ENCODE results near the gene DEAF1. TPM values are rescaled to one million over a fixed set of nuclear protein-coding genes. Genes with fewer than 3 reads are reported as not detected.
"Not testable (repeated sequence)": the region's sequence is repeated elsewhere in the genome, so short reads cannot be mapped to it uniquely, and the experiment has no call there.

Gene DEAF1
- total and polyA plus RNA-seq, 2 donors (not counting 1 experiment from before 2014, with no cell fraction given), result 9.7 to 38.3 TPM

- Histone ChIP-seq H3K79me2 (ENCODE audit: control insufficient read depth, insufficient read depth, low read length) (no peaks in the 10 kb centered on the region), H3K4me1 (ENCODE audit: control insufficient read depth, extremely low read depth, insufficient read depth, low read length) (no peaks in the 10 kb centered on the region), H3K9me3 (ENCODE audit: control insufficient read depth, insufficient read depth, low read depth, low read length) (no peaks in the 10 kb centered on the region), H3K27ac (ENCODE audit: insufficient read depth, low read length) (no peak overlapping the region), H4K20me1 (ENCODE audit: control insufficient read depth, extremely low read depth, insufficient read depth, low read length) (no peaks in the 10 kb centered on the region), H3K27me3 (ENCODE audit: control insufficient read depth, insufficient read depth, low read length) (no peaks in the 10 kb centered on the region), H2AFZ (ENCODE audit: low read length) (no peak overlapping the region), H3K4me2 (ENCODE audit: extremely low read depth, insufficient read depth, low read length) (no peak overlapping the region), H3K36me3 (ENCODE audit: control insufficient read depth, insufficient read depth, low read length) (peaks cover 6% of the 10 kb centered on the region), H3K9ac (ENCODE audit: insufficient read depth, low read length) (no peak overlapping the region), H3K4me3 (replicated peaks in 1 of 4; ENCODE audit: control extremely low read depth in 1 of 4, insufficient read depth in 1 of 4, low read depth in 3 of 4, low read length in 4 of 4) (no peak overlapping the region)
- no peak for TF ChIP-seq EZH2 (IDR thresholded peaks at IDR 0.05; ENCODE audit: low read length, missing control alignments)
- DNase-seq (ENCODE audit: low read depth in 2 of 2), result no peak
Observed at GRCh38 chr11:656866-657265, 38.2 kb downstream of the DEAF1 start.

- H4K20me1 ChIP-seq (ENCODE audit: control insufficient read depth, extremely low read depth, insufficient read depth, low read length), result no peaks in the 10 kb centered on the region
- no peak overlapping the region for H2AFZ ChIP-seq (ENCODE audit: low read length)
- H3K4me1 ChIP-seq (ENCODE audit: control insufficient read depth, extremely low read depth, insufficient read depth, low read length), result no peaks in the 10 kb centered on the region
- H3K36me3 ChIP-seq (ENCODE audit: control insufficient read depth, insufficient read depth, low read length), result peaks cover 6% of the 10 kb centered on the region
- no peak overlapping the region for H3K4me3 ChIP-seq (replicated peaks in 1 of 4; ENCODE audit: control extremely low read depth in 1 of 4, insufficient read depth in 1 of 4, low read depth in 3 of 4, low read length in 4 of 4)
- no peak overlapping the region for H3K27ac ChIP-seq (ENCODE audit: insufficient read depth, low read length)
- H3K9me3 ChIP-seq (ENCODE audit: control insufficient read depth, insufficient read depth, low read depth, low read length), result no peaks in the 10 kb centered on the region
- H3K9ac ChIP-seq (ENCODE audit: insufficient read depth, low read length), result no peak overlapping the region
- TF ChIP-seq CTCF (conservative IDR thresholded peaks at IDR 0.05 in 1 of 2, IDR thresholded peaks at IDR 0.05 in 1 of 2; ENCODE audit: low read depth in 1 of 2, low read length in 2 of 2) (no peak), EZH2 (IDR thresholded peaks at IDR 0.05; ENCODE audit: low read length, missing control alignments) (no peak)
- no peak for DNase-seq (ENCODE audit: low read depth in 2 of 2)
- no peak overlapping the region for H3K4me2 ChIP-seq (ENCODE audit: extremely low read depth, insufficient read depth, low read length)
- H3K79me2 ChIP-seq (ENCODE audit: control insufficient read depth, insufficient read depth, low read length), result no peaks in the 10 kb centered on the region
- no peaks in the 10 kb centered on the region for H3K27me3 ChIP-seq (ENCODE audit: control insufficient read depth, insufficient read depth, low read length)
Observed at GRCh38 chr11:656426-656825, 38.6 kb downstream of the DEAF1 start.

- H3K9ac ChIP-seq (ENCODE audit: insufficient read depth, low read length), result no peak overlapping the region
- TF ChIP-seq CTCF (conservative IDR thresholded peaks at IDR 0.05 in 1 of 2, IDR thresholded peaks at IDR 0.05 in 1 of 2; ENCODE audit: low read depth in 1 of 2, low read length in 2 of 2) (no peak), EZH2 (IDR thresholded peaks at IDR 0.05; ENCODE audit: low read length, missing control alignments) (no peak)
Observed at GRCh38 chr11:655036-655726, 39.8 kb downstream of the DEAF1 start.

DNA sequence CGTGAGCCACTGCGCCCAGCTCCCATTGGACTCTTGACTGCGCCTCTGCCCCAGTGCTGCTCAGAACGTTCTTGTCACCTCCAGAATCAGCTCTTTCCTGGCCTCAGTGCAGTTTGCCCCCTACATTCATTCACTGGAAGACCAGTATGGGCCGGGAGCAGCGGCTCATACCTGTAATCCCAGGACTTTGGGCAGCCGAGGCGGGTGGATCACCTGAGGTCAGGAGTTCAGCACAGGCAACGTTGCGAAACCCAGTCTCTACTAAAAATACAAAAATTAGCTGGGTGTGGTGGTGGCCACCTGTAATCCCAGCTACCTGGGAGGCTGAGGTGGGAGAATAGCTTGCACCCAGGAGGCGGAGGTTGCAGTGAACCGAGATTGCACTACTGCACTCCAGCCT lies 40.6 kb downstream of the DEAF1 start:
- not testable (repeated sequence) for H3K4me1 ChIP-seq (ENCODE audit: control insufficient read depth, extremely low read depth, insufficient read depth, low read length); H3K4me2 ChIP-seq (ENCODE audit: extremely low read depth, insufficient read depth, low read length); H3K36me3 ChIP-seq (ENCODE audit: control insufficient read depth, insufficient read depth, low read length); H4K20me1 ChIP-seq (ENCODE audit: control insufficient read depth, extremely low read depth, insufficient read depth, low read length); H3K27me3 ChIP-seq (ENCODE audit: control insufficient read depth, insufficient read depth, low read length); H3K27ac ChIP-seq (ENCODE audit: insufficient read depth, low read length); H3K9ac ChIP-seq (ENCODE audit: insufficient read depth, low read length); H3K79me2 ChIP-seq (ENCODE audit: control insufficient read depth, insufficient read depth, low read length); H3K9me3 ChIP-seq (ENCODE audit: control insufficient read depth, insufficient read depth, low read depth, low read length); DNase-seq (ENCODE audit: low read depth in 2 of 2); H2AFZ ChIP-seq (ENCODE audit: low read length); H3K4me3 ChIP-seq (replicated peaks in 1 of 4; ENCODE audit: control extremely low read depth in 1 of 4, insufficient read depth in 1 of 4, low read depth in 3 of 4, low read length in 4 of 4)

More at GRCh38 chr11:655036-655726, 39.8 kb downstream of the DEAF1 start:
- no peaks in the 10 kb centered on the region for H3K27me3 ChIP-seq (ENCODE audit: control insufficient read depth, insufficient read depth, low read length)
- H3K9me3 ChIP-seq (ENCODE audit: control insufficient read depth, insufficient read depth, low read depth, low read length), result no peaks in the 10 kb centered on the region
- no peak overlapping the region for H3K4me3 ChIP-seq (replicated peaks in 1 of 4; ENCODE audit: control extremely low read depth in 1 of 4, insufficient read depth in 1 of 4, low read depth in 3 of 4, low read length in 4 of 4)
- no peak overlapping the region for H3K27ac ChIP-seq (ENCODE audit: insufficient read depth, low read length)
- no peak overlapping the region for H3K4me2 ChIP-seq (ENCODE audit: extremely low read depth, insufficient read depth, low read length)
- no peak overlapping the region for H2AFZ ChIP-seq (ENCODE audit: low read length)
- no peaks in the 10 kb centered on the region for H4K20me1 ChIP-seq (ENCODE audit: control insufficient read depth, extremely low read depth, insufficient read depth, low read length)
- H3K36me3 ChIP-seq (ENCODE audit: control insufficient read depth, insufficient read depth, low read length), result peaks cover 6% of the 10 kb centered on the region
- no peaks in the 10 kb centered on the region for H3K79me2 ChIP-seq (ENCODE audit: control insufficient read depth, insufficient read depth, low read length)
- no peaks in the 10 kb centered on the region for H3K4me1 ChIP-seq (ENCODE audit: control insufficient read depth, extremely low read depth, insufficient read depth, low read length)
- no peak for DNase-seq (ENCODE audit: low read depth in 2 of 2)

Data from fibroblast of lung (primary cell).